ENCODE results near the gene TEF. TPM values are rescaled to one million over a fixed set of nuclear protein-coding genes. Genes with fewer than 3 reads are reported as not detected.
A peak's percentile ranks its signal among the peaks of the same experiment; 100 is the strongest.

TEF gene
- total and polyA plus RNA-seq, 9 of the 15 experiments (the other 6 are each of a cell fraction or from before 2014, with no cell fraction given), result 0.04 to 3.1 (median 1.2) TPM

DNA sequence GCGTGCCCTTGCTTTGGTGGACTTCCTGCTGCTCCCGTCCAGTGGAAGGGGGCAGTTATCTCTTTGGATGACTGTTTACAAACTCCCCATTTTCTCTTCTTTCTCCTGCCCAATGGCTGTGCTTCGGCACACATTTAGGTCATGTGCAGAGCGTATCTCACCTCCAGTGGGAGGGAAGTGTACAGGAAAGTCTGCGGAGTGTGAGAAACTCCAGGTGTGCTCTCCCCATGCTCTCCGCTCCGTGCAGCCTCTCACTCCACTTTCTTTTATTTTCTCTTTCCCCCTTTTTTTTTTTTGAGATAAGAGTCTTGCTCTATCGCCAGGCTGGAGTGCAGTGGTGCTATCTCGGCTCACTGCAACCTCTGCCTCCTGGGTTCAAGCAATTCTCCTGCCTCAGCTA lies 11.9 kb upstream of the TEF start:
- intact Hi-C loops (cut with micrococcal nuclease), result no loop called here
- no peak overlapping the region for H3K4me3 ChIP-seq
- no peaks in the 10 kb centered on the region for H3K9me3 ChIP-seq (replicated peaks; ENCODE audit: control insufficient read depth, insufficient read depth, low read depth, low read length)
- TF ChIP-seq ZSCAN29 (IDR thresholded peaks at IDR 0.05) (no peak), ZNF174 (CRISPR knock-in tag; IDR thresholded peaks at IDR 0.05) (no peak), ZBTB2 (IDR thresholded peaks at IDR 0.05) (no peak), L3MBTL2 (IDR thresholded peaks at IDR 0.05) (0 out of 2 replicates have a peak, but pooled peaks have one; percentile 33), STAT5B (CRISPR knock-in tag; IDR thresholded peaks at IDR 0.05) (no peak), PTBP1 (IDR thresholded peaks at IDR 0.05; ENCODE audit: low read depth, low read length) (no peak), ZNF785 (CRISPR knock-in tag; IDR thresholded peaks at IDR 0.05) (no peak)
- TF ChIP-seq, protein P1, sequence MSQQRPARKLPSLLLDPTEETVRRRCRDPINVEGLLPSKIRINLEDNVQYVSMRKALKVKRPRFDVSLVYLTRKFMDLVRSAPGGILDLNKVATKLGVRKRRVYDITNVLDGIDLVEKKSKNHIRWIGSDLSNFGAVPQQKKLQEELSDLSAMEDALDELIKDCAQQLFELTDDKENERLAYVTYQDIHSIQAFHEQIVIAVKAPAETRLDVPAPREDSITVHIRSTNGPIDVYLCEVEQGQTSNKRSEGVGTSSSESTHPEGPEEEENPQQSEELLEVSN (IDR thresholded peaks at IDR 0.05; ENCODE audit: borderline replicate concordance in 1 of 2, extremely low read depth in 1 of 2, insufficient read depth in 1 of 2, insufficient read length in 1 of 2, low read depth in 1 of 2, low read length in 1 of 2, poor library complexity in 1 of 2, severe bottlenecking in 1 of 2), result peak in 1 of 2 experiments; percentile 29
- POLR2A ChIA-PET, result interaction anchor here (1.0 kb wide), 2 partner anchors 11 to 58 kb away, joined by 3 read pairs; partner anchors contain the start of gene TEF
- no peak overlapping the region; a peak in 1 of 4 replicates for H3K9ac ChIP-seq (ENCODE audit: insufficient read depth in 1 of 2, low read depth in 2 of 2, low read length in 2 of 2)
- no peaks in the 10 kb centered on the region for H3K79me2 ChIP-seq (ENCODE audit: control insufficient read depth, insufficient read depth, low read length)
- no peak overlapping the region for H3K4me2 ChIP-seq (ENCODE audit: insufficient read depth, low read length)
- H4K20me1 ChIP-seq (replicated peaks; ENCODE audit: control insufficient read depth, insufficient read depth, low read length), result no peaks in the 10 kb centered on the region
- FAIRE-seq (no peak), DNase-seq (ENCODE audit: extremely low read depth in 1 of 4, low spot score in 3 of 4) (no peak), ATAC-seq (no peak)
- in situ Hi-C loops (cut with MboI), result no loop called here
- CTCF ChIA-PET (ENCODE audit: low intra/inter-chr PET ratio), result no interaction called here
- peaks cover 15 to 38% of the 10 kb centered on the region in 2 experiments; a peak in 4 of 5 replicates for H3K4me1 ChIP-seq (replicated peaks in 1 of 2; ENCODE audit: control insufficient read depth in 2 of 2, insufficient read depth in 2 of 2, low read length in 2 of 2)
- H3K36me3 ChIP-seq (ENCODE audit: control insufficient read depth, insufficient read depth, low read length), result no peaks in the 10 kb centered on the region
- no TSS peak for BruUV-seq (replicated peaks)
- no peaks in the 10 kb centered on the region for H3K27me3 ChIP-seq (ENCODE audit: control insufficient read depth in 2 of 2, insufficient read depth in 2 of 2, low read length in 2 of 2)
- H3K27ac ChIP-seq (ENCODE audit: extremely low read depth, low read depth, low read length), result no peak overlapping the region
- H2AFZ ChIP-seq (ENCODE audit: low read depth, low read length), result 0 out of 2 replicates have a peak overlapping the region, but pooled peaks have one; percentile 44
- 11% methylated on average over 4 of the region's 9 CpGs for WGBS (ENCODE audit: insufficient coverage, low coverage, missing lambda C conversion rate)
- H3K9me1 ChIP-seq (ENCODE audit: control insufficient read depth, insufficient read depth, low read length), result no peaks in the 10 kb centered on the region
